DND-41 (cell line): Measurements from ENCODE around the gene YPEL5.
A peak's percentile ranks its signal among the peaks of the same experiment; 100 is the strongest.

Experiments
- ATAC-seq: fragments of 200-7000 bp; cut with Tn5 transposase; 3 replicates; pipeline ENCODE4 v1.9.1; 2021; ENCODE audit warnings: low read depth; ENCODE audit not compliant: insufficient read depth
- DNase-seq: peaks from one replicate; pipeline ENCODE4 v3.0.0-alpha.2; 2020
- H2AFZ ChIP-seq: 2 replicates; pipeline ENCODE4 v1.6.0; 2012; ENCODE audit warnings: low read depth, low read length
- H3K27ac ChIP-seq: 2 replicates; pipeline ENCODE4 v1.5.1; 2012; ENCODE audit warnings: low read length, inconsistent platforms
- H3K27me3 ChIP-seq: fragments of 200-600 bp; sonication (generic); 2 replicates; pipeline ENCODE4 v1.6.0; 2012; ENCODE audit warnings: low read length, mild to moderate bottlenecking, inconsistent platforms; ENCODE audit not compliant: insufficient read depth, poor library complexity
- H3K36me3 ChIP-seq: 2 replicates; pipeline ENCODE4 v1.5.1; 2012; ENCODE audit warnings: low read length, inconsistent platforms; ENCODE audit not compliant: insufficient read depth
- H3K4me1 ChIP-seq: 2 replicates; pipeline ENCODE4 v1.5.1; 2012; ENCODE audit warnings: mild to moderate bottlenecking, low read length; ENCODE audit not compliant: insufficient read depth
- H3K4me2 ChIP-seq: 2 replicates; pipeline ENCODE4 v1.6.0; 2012; ENCODE audit warnings: mild to moderate bottlenecking, moderate library complexity, low read length, inconsistent platforms; ENCODE audit not compliant: insufficient read depth
- H3K4me3 ChIP-seq, 2 experiments: fragments of 200-600 bp in 1 of 2; shearing (Covaris generic) in 1 of 2; 2 replicates each; pipeline ENCODE4 v1.5.1; 2012 to 2016; ENCODE audit warnings: inconsistent platforms in 2 of 2, low read length in 2 of 2, mild to moderate bottlenecking in 2 of 2, low read depth in 1 of 2, moderate library complexity in 1 of 2
- H3K79me2 ChIP-seq: 2 replicates; pipeline ENCODE4 v1.6.0; 2012; ENCODE audit warnings: low read length, inconsistent platforms; ENCODE audit not compliant: insufficient read depth
- H3K9ac ChIP-seq: 2 replicates; pipeline ENCODE4 v1.6.0; 2012; ENCODE audit warnings: low read depth, mild to moderate bottlenecking, inconsistent platforms, low read length, moderate library complexity
- H3K9me3 ChIP-seq: 2 replicates; pipeline ENCODE4 v1.5.1; 2012; ENCODE audit warnings: low read length, moderate library complexity, mild to moderate bottlenecking, inconsistent platforms; ENCODE audit not compliant: insufficient read depth, severe bottlenecking
- H4K20me1 ChIP-seq: 2 replicates; pipeline ENCODE4 v1.6.0; 2012; ENCODE audit warnings: low read length; ENCODE audit not compliant: insufficient read depth
- EZH2 ChIP-seq: IDR thresholded peaks from 3 replicates; pipeline ENCODE4 v1.6.1; 2012; ENCODE audit warnings: borderline replicate concordance, low read depth, mild to moderate bottlenecking, moderate library complexity, low read length, inconsistent platforms; ENCODE audit not compliant: severe bottlenecking
- TF ChIP-seq, protein P1 (sequence below): IDR thresholded peaks from 2 replicates; pipeline ENCODE4 v1.5.1; 2012; ENCODE audit warnings: borderline replicate concordance, low read length, moderate library complexity, mild to moderate bottlenecking; ENCODE audit not compliant: poor library complexity, severe bottlenecking; ENCODE audit errors: extremely low read depth

Gene YPEL5

DNA sequence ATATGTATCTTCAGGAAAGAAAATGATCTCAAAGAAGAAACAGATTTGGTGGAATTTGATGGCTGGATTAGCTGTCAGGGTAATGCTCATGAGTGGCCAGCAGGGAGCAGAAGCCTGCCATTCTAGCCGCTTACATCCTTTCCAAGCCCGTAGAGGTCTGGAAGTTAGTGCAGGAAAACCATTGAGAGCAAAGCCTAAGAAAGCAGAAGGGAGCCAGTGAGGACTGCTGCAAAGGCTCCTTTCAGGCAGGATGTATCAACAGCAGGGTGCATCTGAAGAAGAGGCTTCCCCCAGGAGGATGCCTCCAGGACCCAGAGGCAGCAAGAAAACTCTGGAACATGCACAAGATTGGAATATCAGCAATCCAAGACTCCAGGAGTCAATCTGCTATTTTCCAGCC is 61.6 kb downstream of the YPEL5 start:
- Histone ChIP-seq H3K4me2 (no peak overlapping the region), H3K79me2 (no peaks in the 10 kb centered on the region)

GRCh38 chr2:30209227-30209626 is 62.4 kb downstream of the YPEL5 start:
- TF ChIP-seq, protein P1, sequence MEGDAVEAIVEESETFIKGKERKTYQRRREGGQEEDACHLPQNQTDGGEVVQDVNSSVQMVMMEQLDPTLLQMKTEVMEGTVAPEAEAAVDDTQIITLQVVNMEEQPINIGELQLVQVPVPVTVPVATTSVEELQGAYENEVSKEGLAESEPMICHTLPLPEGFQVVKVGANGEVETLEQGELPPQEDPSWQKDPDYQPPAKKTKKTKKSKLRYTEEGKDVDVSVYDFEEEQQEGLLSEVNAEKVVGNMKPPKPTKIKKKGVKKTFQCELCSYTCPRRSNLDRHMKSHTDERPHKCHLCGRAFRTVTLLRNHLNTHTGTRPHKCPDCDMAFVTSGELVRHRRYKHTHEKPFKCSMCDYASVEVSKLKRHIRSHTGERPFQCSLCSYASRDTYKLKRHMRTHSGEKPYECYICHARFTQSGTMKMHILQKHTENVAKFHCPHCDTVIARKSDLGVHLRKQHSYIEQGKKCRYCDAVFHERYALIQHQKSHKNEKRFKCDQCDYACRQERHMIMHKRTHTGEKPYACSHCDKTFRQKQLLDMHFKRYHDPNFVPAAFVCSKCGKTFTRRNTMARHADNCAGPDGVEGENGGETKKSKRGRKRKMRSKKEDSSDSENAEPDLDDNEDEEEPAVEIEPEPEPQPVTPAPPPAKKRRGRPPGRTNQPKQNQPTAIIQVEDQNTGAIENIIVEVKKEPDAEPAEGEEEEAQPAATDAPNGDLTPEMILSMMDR = no peak
- no peak for TF ChIP-seq EZH2
- Histone ChIP-seq H3K27me3 (no peaks in the 10 kb centered on the region), H3K4me3 (no peak overlapping the region), H3K27ac (no peak overlapping the region), H3K79me2 (no peaks in the 10 kb centered on the region), H3K36me3 (no peaks in the 10 kb centered on the region), H3K9ac (no peak overlapping the region), H3K9me3 (no peaks in the 10 kb centered on the region), H4K20me1 (no peaks in the 10 kb centered on the region), H3K4me2 (no peak overlapping the region), H2AFZ (no peak overlapping the region), H3K4me1 (0 out of 2 replicates have a peak, but pooled peaks cover 2% of the 10 kb centered on the region)
- no peak for DNase-seq
- peak; percentile 47; the same call in 2 of the 3 replicates for ATAC-seq

More for the DNA sequence above, 61.6 kb downstream of the YPEL5 start:
- Histone ChIP-seq H3K36me3 (no peaks in the 10 kb centered on the region), H3K4me1 (0 out of 2 replicates have a peak, but pooled peaks cover 2% of the 10 kb centered on the region), H3K9me3 (no peaks in the 10 kb centered on the region), H3K9ac (no peak overlapping the region), H2AFZ (no peak overlapping the region), H3K4me3 (no peak overlapping the region), H3K27ac (no peak overlapping the region), H3K27me3 (no peaks in the 10 kb centered on the region), H4K20me1 (no peaks in the 10 kb centered on the region)
- DNase-seq = peak; percentile 55
- ATAC-seq = peak; percentile 87
- TF ChIP-seq, protein P1 = peak; percentile 93
- TF ChIP-seq EZH2 = no peak
